ENCODE data around the gene FAM234A.
"Not testable (repeated sequence)": the region's sequence is repeated elsewhere in the genome, so short reads cannot be mapped to it uniquely, and the experiment has no call there.

FAM234A gene

GRCh38 chr16:254461-254860 lies 19.8 kb downstream of the FAM234A start:
- no peak overlapping the region for H3K9ac ChIP-seq (ENCODE audit: low read length in 2 of 2)
- H3K36me3 ChIP-seq (ENCODE audit: control insufficient read depth in 2 of 2, insufficient read depth in 2 of 2, low read length in 2 of 2): peaks cover 18% of the 10 kb centered on the region in 2 donors
- H3K27ac ChIP-seq (ENCODE audit: low read length): no peak overlapping the region

DNA sequence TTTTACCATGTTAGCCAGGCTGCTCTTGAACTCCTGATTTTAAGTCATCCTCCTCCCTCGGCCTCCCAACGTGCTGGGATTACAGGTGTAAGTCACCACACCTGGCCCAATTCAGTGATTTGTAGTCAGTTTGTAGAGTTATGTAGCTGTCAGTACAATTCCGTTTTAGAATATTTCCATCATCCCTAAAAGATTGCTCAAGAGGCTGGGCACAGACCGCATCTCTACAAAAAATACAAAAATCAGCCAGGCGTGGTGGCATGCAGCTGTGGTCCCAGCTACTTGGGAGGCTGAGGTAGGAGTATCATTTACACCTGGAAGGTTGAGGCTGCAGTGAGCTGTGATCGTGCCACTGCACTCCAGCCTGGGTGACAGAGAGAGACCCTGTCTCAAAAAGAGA lies 20.6 kb downstream of the FAM234A start:
- H3K27ac ChIP-seq (ENCODE audit: low read length): no peak overlapping the region
- H3K36me3 ChIP-seq (ENCODE audit: control insufficient read depth in 2 of 2, insufficient read depth in 2 of 2, low read length in 2 of 2): peaks cover 20 to 22% of the 10 kb centered on the region in 2 donors
- H3K4me3 ChIP-seq (ENCODE audit: low read length in 2 of 2): no peak overlapping the region

More at GRCh38 chr16:254461-254860, 19.8 kb downstream of the FAM234A start:
- Histone ChIP-seq H3K27me3 (ENCODE audit: control insufficient read depth in 1 of 2, insufficient read depth in 2 of 2, low read length in 2 of 2) (no peaks in the 10 kb centered on the region), H3K9me3 (ENCODE audit: control insufficient read depth in 2 of 2, low read length in 2 of 2) (no peaks in the 10 kb centered on the region), H3K4me3 (ENCODE audit: low read length in 2 of 2) (no peak overlapping the region), H3K4me1 (ENCODE audit: control insufficient read depth, insufficient read depth, low read length) (no peaks in the 10 kb centered on the region)

GRCh38 chr16:258091-258490 lies 23.5 kb downstream of the FAM234A start:
- H3K27ac ChIP-seq (ENCODE audit: low read length); H3K4me3 ChIP-seq (ENCODE audit: low read length in 2 of 2); H3K27me3 ChIP-seq (ENCODE audit: control insufficient read depth in 1 of 2, insufficient read depth in 2 of 2, low read length in 2 of 2); H3K4me1 ChIP-seq (ENCODE audit: control insufficient read depth, insufficient read depth, low read length); H3K9me3 ChIP-seq (ENCODE audit: control insufficient read depth in 2 of 2, low read length in 2 of 2); H3K9ac ChIP-seq (ENCODE audit: low read length in 2 of 2): not testable (repeated sequence)
- H3K36me3 ChIP-seq (ENCODE audit: control insufficient read depth in 2 of 2, insufficient read depth in 2 of 2, low read length in 2 of 2): peaks cover 31 to 37% of the 10 kb centered on the region in 2 donors

More for the DNA sequence above, 20.6 kb downstream of the FAM234A start:
- Histone ChIP-seq H3K27me3 (ENCODE audit: control insufficient read depth in 1 of 2, insufficient read depth in 2 of 2, low read length in 2 of 2) (no peaks in the 10 kb centered on the region), H3K9me3 (ENCODE audit: control insufficient read depth in 2 of 2, low read length in 2 of 2) (no peaks in the 10 kb centered on the region), H3K4me1 (ENCODE audit: control insufficient read depth, insufficient read depth, low read length) (no peaks in the 10 kb centered on the region), H3K9ac (ENCODE audit: low read length in 2 of 2) (no peak overlapping the region)

GRCh38 chr16:259226-259625 lies 24.6 kb downstream of the FAM234A start:
- Histone ChIP-seq H3K36me3 (ENCODE audit: control insufficient read depth in 2 of 2, insufficient read depth in 2 of 2, low read length in 2 of 2) (peaks cover 41 to 42% of the 10 kb centered on the region in 2 donors), H3K27me3 (ENCODE audit: control insufficient read depth in 1 of 2, insufficient read depth in 2 of 2, low read length in 2 of 2) (no peaks in the 10 kb centered on the region)

GRCh38 chr16:259814-260253 lies 25.2 kb downstream of the FAM234A start:
- no peaks in the 10 kb centered on the region for H3K27me3 ChIP-seq (ENCODE audit: control insufficient read depth in 1 of 2, insufficient read depth in 2 of 2, low read length in 2 of 2)
- H3K9me3 ChIP-seq (ENCODE audit: control insufficient read depth in 2 of 2, low read length in 2 of 2): no peaks in the 10 kb centered on the region
- no peak overlapping the region for H3K9ac ChIP-seq (ENCODE audit: low read length in 2 of 2)
- H3K27ac ChIP-seq (ENCODE audit: low read length): no peak overlapping the region
- H3K36me3 ChIP-seq (ENCODE audit: control insufficient read depth in 2 of 2, insufficient read depth in 2 of 2, low read length in 2 of 2): peaks cover 38% of the 10 kb centered on the region in 2 donors
- H3K4me3 ChIP-seq (ENCODE audit: low read length in 2 of 2): no peak overlapping the region
- no peaks in the 10 kb centered on the region for H3K4me1 ChIP-seq (ENCODE audit: control insufficient read depth, insufficient read depth, low read length)

More at GRCh38 chr16:259226-259625, 24.6 kb downstream of the FAM234A start:
- Histone ChIP-seq H3K9me3 (ENCODE audit: control insufficient read depth in 2 of 2, low read length in 2 of 2) (no peaks in the 10 kb centered on the region), H3K27ac (ENCODE audit: low read length) (no peak overlapping the region), H3K4me1 (ENCODE audit: control insufficient read depth, insufficient read depth, low read length) (no peaks in the 10 kb centered on the region), H3K9ac (ENCODE audit: low read length in 2 of 2) (no peak overlapping the region), H3K4me3 (ENCODE audit: low read length in 2 of 2) (no peak overlapping the region)

DNA sequence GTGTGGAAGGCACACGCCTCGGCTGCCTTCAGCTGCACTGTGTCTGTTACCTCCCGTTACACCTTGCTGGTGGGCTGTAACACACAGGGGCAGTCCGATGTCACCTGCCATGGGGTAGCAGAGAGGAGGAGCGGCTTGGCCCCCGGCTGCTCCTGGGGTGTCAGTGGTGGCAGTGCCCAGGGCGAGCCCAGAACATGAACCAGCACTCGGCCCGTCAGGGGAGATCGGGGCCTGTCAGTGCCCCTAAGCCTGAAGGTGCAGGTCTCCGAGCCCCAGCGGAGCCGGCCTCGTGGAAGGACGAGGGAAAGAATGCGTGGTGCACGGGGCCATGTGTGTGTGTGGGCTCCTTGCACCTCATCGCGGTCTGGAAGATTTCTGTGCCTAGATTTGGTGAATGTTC lies 25.7 kb downstream of the FAM234A start:
- Histone ChIP-seq H3K27ac (ENCODE audit: low read length) (no peak overlapping the region), H3K9ac (ENCODE audit: low read length in 2 of 2) (no peak overlapping the region), H3K4me3 (ENCODE audit: low read length in 2 of 2) (no peak overlapping the region), H3K9me3 (ENCODE audit: control insufficient read depth in 2 of 2, low read length in 2 of 2) (no peaks in the 10 kb centered on the region), H3K4me1 (ENCODE audit: control insufficient read depth, insufficient read depth, low read length) (no peaks in the 10 kb centered on the region), H3K36me3 (ENCODE audit: control insufficient read depth in 2 of 2, insufficient read depth in 2 of 2, low read length in 2 of 2) (peaks cover 38 to 41% of the 10 kb centered on the region in 2 donors), H3K27me3 (ENCODE audit: control insufficient read depth in 1 of 2, insufficient read depth in 2 of 2, low read length in 2 of 2) (no peaks in the 10 kb centered on the region)

DNA sequence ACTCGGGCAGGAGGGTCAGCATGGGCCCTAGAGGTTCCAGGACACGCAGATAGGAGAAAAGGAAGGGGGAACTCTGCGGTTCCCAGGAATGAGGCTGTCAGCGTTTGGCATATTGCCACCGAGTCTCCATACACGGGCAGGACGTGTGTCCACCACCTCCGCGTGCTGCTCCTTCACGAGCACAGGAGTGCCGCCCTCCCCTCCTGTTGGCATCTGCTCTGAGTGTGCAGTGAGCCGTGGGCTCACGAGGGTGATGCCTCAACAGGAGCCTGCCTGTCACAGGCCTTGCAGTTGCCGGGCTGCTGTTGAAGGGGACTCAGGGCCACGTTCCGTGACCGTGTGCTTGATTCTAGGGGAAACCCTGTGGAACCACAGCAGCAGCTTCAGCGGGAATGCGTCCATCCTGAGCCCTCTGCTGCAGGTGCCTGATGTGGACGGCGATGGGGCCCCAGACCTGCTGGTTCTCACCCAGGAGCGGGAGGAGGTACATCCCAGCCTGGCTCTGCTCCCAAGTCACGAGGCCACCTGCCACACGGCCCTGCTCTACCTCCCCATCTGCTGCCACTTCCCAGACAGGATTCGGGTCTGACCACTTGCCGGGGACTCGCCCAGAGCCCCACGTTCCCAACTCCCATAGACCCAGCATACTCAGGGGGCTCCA lies 26.5 kb downstream of the FAM234A start:
- no peaks in the 10 kb centered on the region for H3K27me3 ChIP-seq (ENCODE audit: control insufficient read depth in 1 of 2, insufficient read depth in 2 of 2, low read length in 2 of 2)
- no peak overlapping the region for H3K27ac ChIP-seq (ENCODE audit: low read length)
- H3K4me3 ChIP-seq (ENCODE audit: low read length in 2 of 2): no peak overlapping the region
- H3K9me3 ChIP-seq (ENCODE audit: control insufficient read depth in 2 of 2, low read length in 2 of 2): no peaks in the 10 kb centered on the region
- no peak overlapping the region for H3K9ac ChIP-seq (ENCODE audit: low read length in 2 of 2)
- H3K36me3 ChIP-seq (ENCODE audit: control insufficient read depth in 2 of 2, insufficient read depth in 2 of 2, low read length in 2 of 2): peaks cover 33 to 37% of the 10 kb centered on the region in 2 donors
- H3K4me1 ChIP-seq (ENCODE audit: control insufficient read depth, insufficient read depth, low read length): no peaks in the 10 kb centered on the region

GRCh38 chr16:262121-262745 lies 27.6 kb downstream of the FAM234A start:
- H3K9me3 ChIP-seq (ENCODE audit: control insufficient read depth in 2 of 2, low read length in 2 of 2): no peaks in the 10 kb centered on the region
- H3K4me1 ChIP-seq (ENCODE audit: control insufficient read depth, insufficient read depth, low read length): no peaks in the 10 kb centered on the region
- no peak overlapping the region for H3K9ac ChIP-seq (ENCODE audit: low read length in 2 of 2)
- no peak overlapping the region for H3K27ac ChIP-seq (ENCODE audit: low read length)
- no peaks in the 10 kb centered on the region for H3K27me3 ChIP-seq (ENCODE audit: control insufficient read depth in 1 of 2, insufficient read depth in 2 of 2, low read length in 2 of 2)
- H3K4me3 ChIP-seq (ENCODE audit: low read length in 2 of 2): no peak overlapping the region
- H3K36me3 ChIP-seq (ENCODE audit: control insufficient read depth in 2 of 2, insufficient read depth in 2 of 2, low read length in 2 of 2): peaks cover 33 to 37% of the 10 kb centered on the region in 2 donors

DNA sequence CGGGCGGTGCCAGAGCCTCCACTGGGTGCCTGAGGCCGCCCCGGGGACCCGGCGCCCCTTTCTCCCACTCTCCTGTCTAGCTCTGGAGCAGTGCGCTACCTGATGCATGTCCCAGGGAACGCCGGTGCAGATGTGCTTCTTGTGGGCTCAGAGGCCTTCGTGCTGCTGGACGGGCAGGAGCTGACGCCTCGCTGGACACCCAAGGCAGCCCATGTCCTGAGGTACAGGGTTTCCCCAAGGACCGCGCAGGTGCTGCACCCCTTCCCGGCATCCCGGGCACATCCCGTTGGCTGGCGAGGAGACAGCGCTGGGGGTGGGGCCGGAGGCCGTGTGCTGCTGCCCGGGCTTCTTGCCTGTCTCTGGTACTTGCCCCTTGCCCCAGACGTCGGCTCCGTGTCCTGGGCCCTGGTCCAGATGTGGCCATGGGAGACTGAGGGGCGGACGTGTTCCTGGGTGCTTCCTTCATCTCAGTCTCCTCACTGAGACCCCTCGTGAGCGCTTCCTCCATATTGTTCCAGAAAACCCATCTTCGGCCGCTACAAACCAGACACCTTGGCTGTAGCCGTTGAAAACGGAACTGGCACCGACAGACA lies 28.7 kb downstream of the FAM234A start:
- peaks cover 33 to 37% of the 10 kb centered on the region in 2 donors for H3K36me3 ChIP-seq (ENCODE audit: control insufficient read depth in 2 of 2, insufficient read depth in 2 of 2, low read length in 2 of 2)

DNA sequence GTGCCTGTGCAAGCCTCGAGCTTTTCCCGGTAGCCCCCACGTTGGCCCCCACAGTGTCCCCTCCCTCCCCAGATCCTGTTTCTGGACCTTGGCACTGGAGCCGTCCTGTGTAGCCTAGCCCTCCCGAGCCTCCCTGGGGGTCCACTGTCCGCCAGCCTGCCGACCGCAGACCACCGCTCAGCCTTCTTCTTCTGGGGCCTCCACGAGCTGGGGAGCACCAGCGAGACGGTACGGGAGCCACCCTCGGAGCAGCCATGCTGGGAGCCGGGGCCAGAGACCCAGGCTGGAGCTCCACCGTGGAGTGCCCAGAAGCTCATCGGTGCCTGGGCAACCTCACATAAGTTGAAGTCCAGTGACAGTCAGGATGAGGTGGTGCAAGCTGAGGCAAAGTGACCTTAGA lies 29.3 kb downstream of the FAM234A start:
- no peak overlapping the region for H3K9ac ChIP-seq (ENCODE audit: low read length in 2 of 2)
- peaks cover 33 to 37% of the 10 kb centered on the region in 2 donors for H3K36me3 ChIP-seq (ENCODE audit: control insufficient read depth in 2 of 2, insufficient read depth in 2 of 2, low read length in 2 of 2)
- H3K4me1 ChIP-seq (ENCODE audit: control insufficient read depth, insufficient read depth, low read length): no peaks in the 10 kb centered on the region
- no peaks in the 10 kb centered on the region for H3K9me3 ChIP-seq (ENCODE audit: control insufficient read depth in 2 of 2, low read length in 2 of 2)
- no peak overlapping the region for H3K4me3 ChIP-seq (ENCODE audit: low read length in 2 of 2)
- no peaks in the 10 kb centered on the region for H3K27me3 ChIP-seq (ENCODE audit: control insufficient read depth in 1 of 2, insufficient read depth in 2 of 2, low read length in 2 of 2)
- H3K27ac ChIP-seq (ENCODE audit: low read length): no peak overlapping the region

More for the DNA sequence above, 28.7 kb downstream of the FAM234A start:
- no peak overlapping the region for H3K27ac ChIP-seq (ENCODE audit: low read length)
- H3K4me1 ChIP-seq (ENCODE audit: control insufficient read depth, insufficient read depth, low read length): no peaks in the 10 kb centered on the region
- H3K9me3 ChIP-seq (ENCODE audit: control insufficient read depth in 2 of 2, low read length in 2 of 2): no peaks in the 10 kb centered on the region
- no peaks in the 10 kb centered on the region for H3K27me3 ChIP-seq (ENCODE audit: control insufficient read depth in 1 of 2, insufficient read depth in 2 of 2, low read length in 2 of 2)
- no peak overlapping the region for H3K9ac ChIP-seq (ENCODE audit: low read length in 2 of 2)
- H3K4me3 ChIP-seq (ENCODE audit: low read length in 2 of 2): no peak overlapping the region
